WI38 (cell line): ENCODE data around the gene SIGLEC5.

Experiments
- H3K4me3 ChIP-seq: 2 replicates; pipeline ENCODE4 v1.5.1; 2011; ENCODE audit warnings: low read depth, mild to moderate bottlenecking, control low read depth, low read length
- CTCF ChIP-seq: IDR thresholded peaks from 2 replicates; pipeline ENCODE4 v1.5.1; 2012; ENCODE audit warnings: low read depth, mild to moderate bottlenecking, control low read depth, low read length

Gene SIGLEC5

GRCh38 chr19:51571599-51571998 is 58.6 kb downstream of the SIGLEC5 start:
- H3K4me3 ChIP-seq: peak overlapping the region; percentile 87

DNA sequence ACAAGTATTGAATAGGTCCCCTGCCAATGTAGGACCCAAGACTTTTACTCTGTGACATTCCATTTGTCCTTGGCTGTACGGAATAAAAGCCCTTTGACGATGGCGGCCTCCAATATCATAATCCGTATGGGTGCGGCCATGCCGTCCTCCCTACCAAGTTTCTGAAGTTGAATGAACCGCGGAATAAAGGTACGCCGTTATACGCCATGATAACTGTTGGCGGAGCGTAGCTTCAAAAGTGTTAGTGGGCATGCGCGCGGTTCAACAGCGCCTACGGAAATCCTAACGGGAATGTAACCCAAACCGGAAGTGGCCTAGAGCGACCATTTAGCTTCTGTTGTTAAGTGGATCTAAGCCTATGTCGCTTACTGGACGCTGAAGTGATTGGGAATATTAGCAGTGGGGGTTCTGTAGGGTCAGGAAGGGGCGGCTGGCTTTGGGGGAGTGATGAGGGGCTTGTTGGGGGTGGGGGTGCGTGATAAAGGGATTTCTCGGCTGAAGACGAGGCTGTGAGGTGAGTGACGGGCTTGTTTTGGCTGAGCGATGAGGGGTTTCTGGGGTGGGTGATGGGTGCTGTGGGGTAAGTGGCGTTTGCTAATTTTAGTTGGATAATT is 59.1 kb downstream of the SIGLEC5 start, which contains the start of gene ZNF175:
TSS of gene ZNF175 (plus strand) at position 322 of the 614 bp plus-strand sequence. CDS start 2,047 bp downstream, outside the sequence.
- H3K4me3 ChIP-seq: peak within 1 kb of the TSS; percentile 87
- no peak for TF ChIP-seq CTCF

More at GRCh38 chr19:51571599-51571998, 58.6 kb downstream of the SIGLEC5 start:
- no peak for TF ChIP-seq CTCF

- no peak for TF ChIP-seq CTCF
- no peak overlapping the region for H3K4me3 ChIP-seq
Measured at GRCh38 chr19:51568456-51568855, 61.7 kb downstream of the SIGLEC5 start.

DNA sequence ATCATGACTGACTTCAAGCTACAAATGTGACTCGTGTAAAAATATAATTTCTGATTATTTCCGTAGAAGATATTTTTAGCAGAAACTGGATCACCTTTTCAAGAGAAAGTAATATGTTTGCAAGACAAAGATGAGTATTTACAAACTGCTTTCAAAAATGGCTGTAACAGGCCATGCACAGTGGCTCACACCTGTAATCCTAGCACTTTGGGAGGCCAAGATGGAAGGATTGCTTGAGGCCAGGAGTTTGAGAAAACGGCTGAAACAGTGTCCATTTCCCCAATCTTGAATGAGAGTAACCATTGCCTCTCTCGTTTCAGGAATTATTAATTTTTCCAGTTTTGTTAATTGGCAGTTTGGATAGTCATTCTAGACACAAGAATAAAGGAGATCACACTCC is 62.6 kb downstream of the SIGLEC5 start:
- no peak overlapping the region for H3K4me3 ChIP-seq
- no peak for TF ChIP-seq CTCF

DNA sequence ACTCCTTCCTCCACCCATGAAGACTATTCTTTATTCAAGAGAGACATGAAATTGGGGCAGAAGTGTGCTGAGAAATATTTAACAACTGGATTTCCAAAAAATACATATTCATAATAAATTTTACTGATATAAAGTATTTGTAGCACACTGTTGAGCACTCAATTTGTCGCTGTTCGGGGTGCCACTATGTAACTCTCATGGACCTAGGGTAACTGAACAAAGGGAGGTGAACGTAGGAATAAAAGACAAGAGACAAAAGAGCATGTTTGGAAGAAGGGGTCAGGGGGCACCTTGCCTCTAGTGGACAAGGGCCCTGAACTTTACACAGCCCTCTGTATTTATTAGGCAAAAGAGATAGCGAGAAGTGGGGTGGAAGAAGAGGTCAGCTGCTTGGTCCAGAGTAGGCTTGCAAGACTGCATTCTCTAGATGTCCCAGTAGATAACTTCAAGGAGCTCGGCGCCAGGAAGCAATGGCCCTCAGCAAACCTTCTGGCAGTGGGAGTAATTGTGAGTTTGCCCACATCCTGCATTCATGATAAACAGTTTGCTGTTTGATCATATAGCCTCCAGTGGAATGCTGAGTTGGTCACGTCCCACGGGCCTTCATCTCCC is 63.6 kb downstream of the SIGLEC5 start:
- H3K4me3 ChIP-seq: no peak overlapping the region
- TF ChIP-seq CTCF: no peak

DNA sequence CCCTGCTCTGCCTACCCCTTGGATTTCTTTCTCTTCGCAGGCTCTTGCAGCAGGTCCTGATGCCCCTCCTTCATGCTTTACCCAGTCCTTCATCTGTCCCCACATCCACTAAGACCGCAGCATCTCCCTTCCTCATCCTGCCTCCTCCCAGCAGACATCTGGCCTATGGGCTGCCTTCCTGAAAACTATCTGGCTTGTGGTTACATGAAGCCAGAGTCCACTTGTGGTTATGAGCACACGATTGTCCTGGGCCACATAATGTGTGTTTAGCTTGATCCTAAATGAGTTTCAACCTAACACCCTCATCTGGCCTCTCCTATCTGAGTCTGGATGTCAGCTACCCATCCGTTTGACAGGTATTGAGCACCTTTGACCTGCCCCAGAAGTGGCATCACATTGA is 64.6 kb downstream of the SIGLEC5 start:
- H3K4me3 ChIP-seq: no peak overlapping the region
- TF ChIP-seq CTCF: no peak

DNA sequence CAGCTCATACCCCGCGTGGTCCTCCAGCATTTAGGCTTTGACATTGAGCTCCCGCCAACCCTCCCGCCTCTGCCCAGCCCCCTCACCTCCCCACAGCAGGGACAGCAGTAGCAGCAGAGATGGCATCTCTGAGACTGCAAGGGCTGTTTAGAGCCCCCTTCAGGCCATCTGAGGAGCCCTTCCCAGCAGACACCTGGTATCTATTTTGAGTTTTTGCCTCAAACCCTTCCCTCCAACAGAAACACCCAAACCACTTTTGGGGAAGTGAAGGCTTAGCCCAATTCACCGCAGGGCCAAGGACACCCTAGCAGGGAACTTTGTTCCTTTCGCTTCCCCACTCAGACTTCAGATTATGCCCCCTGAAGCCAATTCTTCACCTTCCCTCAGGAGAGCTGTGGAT is 65.4 kb downstream of the SIGLEC5 start:
- TF ChIP-seq CTCF: no peak
- H3K4me3 ChIP-seq: no peak overlapping the region
